K562 (cell line): ENCODE data around the gene PLK5. TPM values are rescaled to one million over a fixed set of nuclear protein-coding genes. Genes with fewer than 3 reads are reported as not detected.

ENCODE experiments used
- AFF1 ChIP-seq, 2 experiments: fragments of 450-650 bp; IDR thresholded peaks; 2 replicates each; pipeline ENCODE4 v1.6.1; 2018; ENCODE audit warnings: mild to moderate bottlenecking in 2 of 2, low read depth in 1 of 2; ENCODE audit not compliant: partially characterized antibody in 2 of 2
- CXXC5 ChIP-seq: fragments of 250-450 bp; sonication (Bioruptor Pico); IDR thresholded peaks from 2 replicates; pipeline ENCODE4 v1.8.0; 2022; ENCODE audit warnings: inconsistent platforms, mild to moderate bottlenecking, moderate library complexity
- DMBX1 ChIP-seq: fragments of 250-450 bp; sonication (Bioruptor Pico); IDR thresholded peaks from 2 replicates; pipeline ENCODE4 v1.8.0; 2022; ENCODE audit warnings: inconsistent platforms, mild to moderate bottlenecking, moderate library complexity, borderline replicate concordance
- HMGN3 ChIP-seq: IDR thresholded peaks from 2 replicates; pipeline ENCODE4 v1.6.1; 2011; ENCODE audit warnings: borderline replicate concordance, low read depth, mild to moderate bottlenecking, mixed read lengths, low read length; ENCODE audit not compliant: insufficient read length; ENCODE audit errors: extremely low read depth
- L3MBTL2 ChIP-seq: fragments of 450-650 bp; IDR thresholded peaks from 2 replicates; pipeline ENCODE4 v1.6.1; 2016; ENCODE audit warnings: mild to moderate bottlenecking, moderate library complexity
- MCM7 ChIP-seq, 2 experiments: fragments of 450-650 bp; IDR thresholded peaks; 2 replicates each; pipeline ENCODE4 v1.6.1; 2016 to 2018
- SAFB ChIP-seq: fragments of 200-400 bp; formaldehyde crosslinking; IDR thresholded peaks from 2 replicates; pipeline ENCODE4 v1.6.1; 2017; ENCODE audit warnings: low read depth, low read length, borderline replicate concordance
- SMAD1 ChIP-seq: fragments of 150-350 bp; IDR thresholded peaks from 2 replicates; pipeline ENCODE4 v1.6.1; 2014; ENCODE audit warnings: low read length, low read depth; ENCODE audit not compliant: partially characterized antibody
- SMARCB1 ChIP-seq: IDR thresholded peaks from 2 replicates; pipeline ENCODE4 v1.6.1; 2011; ENCODE audit warnings: improper control_type of control experiment, low read depth; ENCODE audit not compliant: insufficient read length
- SMARCC2 ChIP-seq: fragments of 450-650 bp; IDR thresholded peaks from 2 replicates; pipeline ENCODE4 v1.6.1; 2017; ENCODE audit warnings: antibody characterized with exemption, moderate library complexity, mild to moderate bottlenecking, low read depth
- SOX6 ChIP-seq: fragments of 450-650 bp; IDR thresholded peaks from 2 replicates; pipeline ENCODE4 v1.6.1; 2014; ENCODE audit warnings: mild to moderate bottlenecking
- TCF15 ChIP-seq: fragments of 250-450 bp; sonication (Bioruptor Pico); IDR thresholded peaks from 2 replicates; pipeline ENCODE4 v1.8.0; 2022; ENCODE audit warnings: moderate library complexity, mild to moderate bottlenecking, inconsistent platforms
- WHSC1 ChIP-seq: IDR thresholded peaks from one replicate; pipeline ENCODE4 v1.6.1; 2012; ENCODE audit warnings: low read length, control low read depth, inconsistent platforms
- ZNF584 ChIP-seq: fragments of 200-800 bp; sonication (Bioruptor generic); IDR thresholded peaks from 2 replicates; pipeline ENCODE4 v1.6.1; 2016; ENCODE audit warnings: low read depth, mild to moderate bottlenecking, missing genetic modification characterization, missing compliant biosample characterization
- ZNF589 ChIP-seq: fragments of 200-800 bp; sonication (Bioruptor generic); IDR thresholded peaks from 2 replicates; pipeline ENCODE4 v1.6.1; 2016; ENCODE audit warnings: low read depth, missing genetic modification characterization, missing compliant biosample characterization
- polyA plus RNA-seq, 8 experiments: library from polyadenylated mRNA; depleted of rRNA in 4 of 8; stranded (reverse) in 5 of 8; unstranded in 3 of 8; fragments of >200 nt; fragmentation: Nextera tagmentation in 2 of 8; fragmentation: Illumina TruSeq in 1 of 8; extraction: Ambion mirVana in 2 of 8; extraction: Trizol in 1 of 8; gene quantifications; 2 replicates each; pipeline versions ENCODE4 v1.2.1 to v1.2.3, GENCODE V29; 2011 to 2014; ENCODE audit warnings: inconsistent platforms in 1 of 8, missing spikeins in 1 of 8
- total RNA-seq, 7 experiments: library from RNA; depleted of rRNA in 6 of 7; stranded (reverse); fragments of >200 nt in 6 of 7; fragmentation: Illumina TruSeq in 2 of 7; extraction: Trizol in 2 of 7; gene quantifications; 2 replicates each; pipeline versions ENCODE4 v1.2.1 to v1.2.3, GENCODE V29; 2011 to 2021; ENCODE audit warnings: low replicate concordance in 1 of 7
- TF ChIP-seq, protein P1 (sequence below), 2 experiments: fragments of 150-350 bp in 1 of 2; IDR thresholded peaks; 2 replicates each; pipeline ENCODE4 v1.6.1; 2012 to 2016; ENCODE audit warnings: low read depth in 2 of 2, low read length in 2 of 2, mild to moderate bottlenecking in 1 of 2, moderate library complexity in 1 of 2
- TF ChIP-seq, protein P2 (sequence below): sonication (generic); formaldehyde crosslinking; IDR thresholded peaks from 2 replicates; pipeline ENCODE4 v1.8.1; 2023; ENCODE audit warnings: mild to moderate bottlenecking, missing genetic modification reagents

The PLK5 gene
- total and polyA plus RNA-seq, 9 of the 15 experiments (the other 6 are each of a cell fraction or from before 2014, with no cell fraction given), result 0.04 to 0.23 (median 0.11) TPM; not detected in 5

- TF ChIP-seq WHSC1 (no peak), ZNF589 (CRISPR knock-in tag) (no peak), CXXC5 (no peak), MCM7 (IDR thresholded peaks at IDR 0.05) (no peak), TCF15 (CRISPR knock-in tag) (no peak), L3MBTL2 (no peak), DMBX1 (CRISPR knock-in tag) (no peak), SOX6 (no peak), SMARCC2 (0 out of 2 replicates have a peak, but pooled peaks have one; percentile 58), AFF1 (IDR thresholded peaks at IDR 0.05; ENCODE audit: low read depth in 1 of 2, partially characterized antibody in 2 of 2) (no peak), HMGN3 (peak; percentile 47), SMARCB1 (no peak), SMAD1 (no peak), ZNF584 (no peak), SAFB (peak; percentile 74; the same call in 1 of the 2 replicates)
- TF ChIP-seq, protein P1, sequence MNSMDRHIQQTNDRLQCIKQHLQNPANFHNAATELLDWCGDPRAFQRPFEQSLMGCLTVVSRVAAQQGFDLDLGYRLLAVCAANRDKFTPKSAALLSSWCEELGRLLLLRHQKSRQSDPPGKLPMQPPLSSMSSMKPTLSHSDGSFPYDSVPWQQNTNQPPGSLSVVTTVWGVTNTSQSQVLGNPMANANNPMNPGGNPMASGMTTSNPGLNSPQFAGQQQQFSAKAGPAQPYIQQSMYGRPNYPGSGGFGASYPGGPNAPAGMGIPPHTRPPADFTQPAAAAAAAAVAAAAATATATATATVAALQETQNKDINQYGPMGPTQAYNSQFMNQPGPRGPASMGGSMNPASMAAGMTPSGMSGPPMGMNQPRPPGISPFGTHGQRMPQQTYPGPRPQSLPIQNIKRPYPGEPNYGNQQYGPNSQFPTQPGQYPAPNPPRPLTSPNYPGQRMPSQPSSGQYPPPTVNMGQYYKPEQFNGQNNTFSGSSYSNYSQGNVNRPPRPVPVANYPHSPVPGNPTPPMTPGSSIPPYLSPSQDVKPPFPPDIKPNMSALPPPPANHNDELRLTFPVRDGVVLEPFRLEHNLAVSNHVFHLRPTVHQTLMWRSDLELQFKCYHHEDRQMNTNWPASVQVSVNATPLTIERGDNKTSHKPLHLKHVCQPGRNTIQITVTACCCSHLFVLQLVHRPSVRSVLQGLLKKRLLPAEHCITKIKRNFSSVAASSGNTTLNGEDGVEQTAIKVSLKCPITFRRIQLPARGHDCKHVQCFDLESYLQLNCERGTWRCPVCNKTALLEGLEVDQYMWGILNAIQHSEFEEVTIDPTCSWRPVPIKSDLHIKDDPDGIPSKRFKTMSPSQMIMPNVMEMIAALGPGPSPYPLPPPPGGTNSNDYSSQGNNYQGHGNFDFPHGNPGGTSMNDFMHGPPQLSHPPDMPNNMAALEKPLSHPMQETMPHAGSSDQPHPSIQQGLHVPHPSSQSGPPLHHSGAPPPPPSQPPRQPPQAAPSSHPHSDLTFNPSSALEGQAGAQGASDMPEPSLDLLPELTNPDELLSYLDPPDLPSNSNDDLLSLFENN (IDR thresholded peaks at IDR 0.05; ENCODE audit: low read depth in 2 of 2, low read length in 2 of 2), result no peak
- TF ChIP-seq, protein P2, sequence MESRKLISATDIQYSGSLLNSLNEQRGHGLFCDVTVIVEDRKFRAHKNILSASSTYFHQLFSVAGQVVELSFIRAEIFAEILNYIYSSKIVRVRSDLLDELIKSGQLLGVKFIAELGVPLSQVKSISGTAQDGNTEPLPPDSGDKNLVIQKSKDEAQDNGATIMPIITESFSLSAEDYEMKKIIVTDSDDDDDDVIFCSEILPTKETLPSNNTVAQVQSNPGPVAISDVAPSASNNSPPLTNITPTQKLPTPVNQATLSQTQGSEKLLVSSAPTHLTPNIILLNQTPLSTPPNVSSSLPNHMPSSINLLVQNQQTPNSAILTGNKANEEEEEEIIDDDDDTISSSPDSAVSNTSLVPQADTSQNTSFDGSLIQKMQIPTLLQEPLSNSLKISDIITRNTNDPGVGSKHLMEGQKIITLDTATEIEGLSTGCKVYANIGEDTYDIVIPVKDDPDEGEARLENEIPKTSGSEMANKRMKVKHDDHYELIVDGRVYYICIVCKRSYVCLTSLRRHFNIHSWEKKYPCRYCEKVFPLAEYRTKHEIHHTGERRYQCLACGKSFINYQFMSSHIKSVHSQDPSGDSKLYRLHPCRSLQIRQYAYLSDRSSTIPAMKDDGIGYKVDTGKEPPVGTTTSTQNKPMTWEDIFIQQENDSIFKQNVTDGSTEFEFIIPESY (CRISPR knock-in tag), result peak; percentile 54; the same call in 1 of the 2 replicates
Measured at GRCh38 chr19:1513499-1514294, 10.2 kb upstream of the PLK5 start (continued).
